HepG2 (cell line): ENCODE measurements around the gene COL27A1. TPM values are rescaled to one million over a fixed set of nuclear protein-coding genes. Genes with fewer than 3 reads are reported as not detected.
A peak's percentile ranks its signal among the peaks of the same experiment; 100 is the strongest.

Source experiments
- DR1 ChIP-seq: sonication (generic); formaldehyde crosslinking; IDR thresholded peaks from 2 replicates; pipeline ENCODE4 v1.8.0; 2021; ENCODE audit warnings: mild to moderate bottlenecking, missing genetic modification reagents, inconsistent platforms
- GATAD2A ChIP-seq: IDR thresholded peaks from 2 replicates; pipeline ENCODE4 v1.6.1; 2016
- HMG20A ChIP-seq: IDR thresholded peaks from 2 replicates; pipeline ENCODE4 v1.6.1; 2016; ENCODE audit warnings: borderline replicate concordance
- JDP2 ChIP-seq: sonication (generic); formaldehyde crosslinking; IDR thresholded peaks from 2 replicates; pipeline ENCODE4 v1.8.1; 2022; ENCODE audit warnings: missing genetic modification reagents, borderline replicate concordance
- MED8 ChIP-seq: sonication (generic); formaldehyde crosslinking; IDR thresholded peaks from 2 replicates; pipeline ENCODE4 v1.8.1; 2023; ENCODE audit warnings: mild to moderate bottlenecking, missing genetic modification reagents; ENCODE audit not compliant: insufficient replicate concordance
- MXD4 ChIP-seq: IDR thresholded peaks from 2 replicates; pipeline ENCODE4 v1.6.1; 2016; ENCODE audit warnings: mild to moderate bottlenecking, missing biosample characterization, missing genetic modification reagents
- PHF8 ChIP-seq: sonication (generic); formaldehyde crosslinking; IDR thresholded peaks from 2 replicates; pipeline ENCODE4 v1.5.0; 2020; ENCODE audit warnings: missing genetic modification reagents
- RARA ChIP-seq: IDR thresholded peaks from 2 replicates; pipeline ENCODE4 v1.6.1; 2016; ENCODE audit warnings: missing genetic modification reagents, missing compliant biosample characterization
- SIN3A ChIP-seq: IDR thresholded peaks from 2 replicates; pipeline ENCODE4 v1.6.1; 2011; ENCODE audit warnings: low read depth, mild to moderate bottlenecking, control low read depth, low read length, borderline replicate concordance
- SNRNP70 ChIP-seq: fragments of 200-400 bp; formaldehyde crosslinking; IDR thresholded peaks from 2 replicates; pipeline ENCODE4 v1.6.1; 2017; ENCODE audit warnings: mild to moderate bottlenecking, low read depth, low read length, moderate library complexity
- SRSF4 ChIP-seq: fragments of 200-400 bp; formaldehyde crosslinking; IDR thresholded peaks from one replicate; pipeline ENCODE4 v1.6.1; 2018; ENCODE audit warnings: mild to moderate bottlenecking, low read depth, low read length, moderate library complexity; ENCODE audit not compliant: poor library complexity, severe bottlenecking
- STAG1 ChIP-seq: sonication (generic); formaldehyde crosslinking; IDR thresholded peaks from 2 replicates; pipeline ENCODE4 v1.4.0; 2020; ENCODE audit warnings: missing genetic modification reagents
- TAF1 ChIP-seq: sonication (generic); formaldehyde crosslinking; IDR thresholded peaks from 2 replicates; pipeline ENCODE4 v1.4.0; 2020; ENCODE audit warnings: missing genetic modification reagents
- TOE1 ChIP-seq: sonication (generic); formaldehyde crosslinking; IDR thresholded peaks from 2 replicates; pipeline ENCODE4 v1.4.0; 2020; ENCODE audit warnings: mild to moderate bottlenecking, missing genetic modification reagents
- ZBTB49 ChIP-seq: sonication (generic); formaldehyde crosslinking; IDR thresholded peaks from 2 replicates; pipeline ENCODE4 v1.4.0; 2020; ENCODE audit warnings: missing genetic modification reagents, borderline replicate concordance
- ZNF256 ChIP-seq: sonication (generic); formaldehyde crosslinking; conservative IDR thresholded peaks from 2 replicates; pipeline ENCODE4 v1.4.0; 2020; ENCODE audit warnings: missing genetic modification reagents
- ZNF274 ChIP-seq: sonication (generic); formaldehyde crosslinking; IDR thresholded peaks from 2 replicates; pipeline ENCODE4 v1.5.1; 2020; ENCODE audit warnings: mild to moderate bottlenecking, missing genetic modification reagents
- ZNF512B ChIP-seq: sonication (generic); formaldehyde crosslinking; IDR thresholded peaks from 2 replicates; pipeline ENCODE4 v1.5.1; 2020; ENCODE audit warnings: missing genetic modification reagents, mild to moderate bottlenecking, borderline replicate concordance
- ZNF605 ChIP-seq: sonication (generic); formaldehyde crosslinking; IDR thresholded peaks from 2 replicates; pipeline ENCODE4 v1.8.0; 2022; ENCODE audit warnings: mild to moderate bottlenecking, missing genetic modification reagents
- ZNF670 ChIP-seq: sonication (generic); formaldehyde crosslinking; IDR thresholded peaks from 2 replicates; pipeline ENCODE4 v1.8.0; 2022; ENCODE audit warnings: mild to moderate bottlenecking, missing genetic modification reagents, borderline replicate concordance
- ZNF883 ChIP-seq: sonication (generic); formaldehyde crosslinking; IDR thresholded peaks from 2 replicates; pipeline ENCODE4 v1.5.1; 2020; ENCODE audit warnings: mild to moderate bottlenecking, missing genetic modification reagents; ENCODE audit errors: not compliant biosample characterization
- polyA plus RNA-seq, 8 experiments: library from polyadenylated mRNA; depleted of rRNA in 3 of 8; stranded (reverse) in 7 of 8; unstranded in 1 of 8; fragments of >200 nt; fragmentation: Illumina TruSeq in 4 of 8; extraction: Trizol in 4 of 8; gene quantifications; 2 replicates each; pipeline versions ENCODE4 v1.2.1 to v1.2.3, GENCODE V29; 2011 to 2016; ENCODE audit warnings: low read depth in 4 of 8, missing spikeins in 1 of 8, mixed read lengths in 1 of 8; ENCODE audit not compliant: insufficient read depth in 1 of 8
- total RNA-seq, 5 experiments: library from RNA; depleted of rRNA; stranded (reverse); fragments of >200 nt; fragmentation: Illumina TruSeq; extraction: Trizol; gene quantifications; 2 replicates each; pipeline ENCODE4 v1.2.3, GENCODE V29; 2016; ENCODE audit warnings: low read depth in 1 of 5
- TF ChIP-seq, protein P1 (sequence below): sonication (generic); formaldehyde crosslinking; IDR thresholded peaks from 2 replicates; pipeline ENCODE4 v1.8.0; 2022; ENCODE audit warnings: mild to moderate bottlenecking, missing genetic modification reagents; ENCODE audit not compliant: insufficient replicate concordance
- TF ChIP-seq, protein P2 (sequence below): sonication (generic); formaldehyde crosslinking; IDR thresholded peaks from 2 replicates; pipeline ENCODE4 v1.8.1; 2023; ENCODE audit warnings: mild to moderate bottlenecking, missing genetic modification reagents, borderline replicate concordance

Gene COL27A1
- total and polyA plus RNA-seq, 2 of the 13 experiments (the other 11 are each of a cell fraction or from before 2014, with no cell fraction given) = 71.3 to 89.1 TPM

- TF ChIP-seq ZNF605 (CRISPR knock-in tag) (peak; percentile 72), MXD4 (CRISPR knock-in tag) (0 out of 2 replicates have a peak, but pooled peaks have one; percentile 34), SRSF4 (no peak), RARA (CRISPR knock-in tag) (peak; percentile 83), STAG1 (CRISPR knock-in tag) (peak; percentile 32), SNRNP70 (no peak), HMG20A (CRISPR knock-in tag) (peak; percentile 75), ZNF512B (CRISPR knock-in tag) (no peak), JDP2 (CRISPR knock-in tag) (no peak), MED8 (CRISPR knock-in tag) (peak; percentile 71), ZNF670 (CRISPR knock-in tag) (peak; percentile 67; the same call in 1 of the 2 replicates), TOE1 (CRISPR knock-in tag) (no peak), SIN3A (peak; percentile 15; the same call in 1 of the 2 replicates), DR1 (CRISPR knock-in tag) (peak; percentile 84), ZNF274 (CRISPR knock-in tag) (no peak), GATAD2A (CRISPR knock-in tag) (peak; percentile 80), TAF1 (peak; percentile 30; the same call in 1 of the 2 replicates), ZNF883 (CRISPR knock-in tag) (no peak), ZBTB49 (no peak), PHF8 (CRISPR knock-in tag) (peak; percentile 59), ZNF256 (CRISPR knock-in tag) (0 out of 2 replicates have a peak, but pooled peaks have one; percentile 35)
- TF ChIP-seq, protein P1, sequence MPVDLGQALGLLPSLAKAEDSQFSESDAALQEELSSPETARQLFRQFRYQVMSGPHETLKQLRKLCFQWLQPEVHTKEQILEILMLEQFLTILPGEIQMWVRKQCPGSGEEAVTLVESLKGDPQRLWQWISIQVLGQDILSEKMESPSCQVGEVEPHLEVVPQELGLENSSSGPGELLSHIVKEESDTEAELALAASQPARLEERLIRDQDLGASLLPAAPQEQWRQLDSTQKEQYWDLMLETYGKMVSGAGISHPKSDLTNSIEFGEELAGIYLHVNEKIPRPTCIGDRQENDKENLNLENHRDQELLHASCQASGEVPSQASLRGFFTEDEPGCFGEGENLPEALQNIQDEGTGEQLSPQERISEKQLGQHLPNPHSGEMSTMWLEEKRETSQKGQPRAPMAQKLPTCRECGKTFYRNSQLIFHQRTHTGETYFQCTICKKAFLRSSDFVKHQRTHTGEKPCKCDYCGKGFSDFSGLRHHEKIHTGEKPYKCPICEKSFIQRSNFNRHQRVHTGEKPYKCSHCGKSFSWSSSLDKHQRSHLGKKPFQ (CRISPR knock-in tag) = peak; percentile 87
- TF ChIP-seq, protein P2, sequence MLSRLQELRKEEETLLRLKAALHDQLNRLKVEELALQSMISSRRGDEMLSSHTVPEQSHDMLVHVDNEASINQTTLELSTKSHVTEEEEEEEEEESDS (CRISPR knock-in tag) = no peak
Measured at GRCh38 chr9:114174876-114175771, 19.8 kb downstream of the COL27A1 start (continued).
